ENCODE data around the gene NAA10.

GRCh38 chrX:153965406-153965805 is 30.6 kb upstream of the NAA10 start:
- TF ChIP-seq POLR2A (IDR thresholded peaks at IDR 0.05): no peak
- no peak for TF ChIP-seq CTCF (IDR thresholded peaks at IDR 0.05)
- no peak for TF ChIP-seq POLR2AphosphoS5 (IDR thresholded peaks at IDR 0.05)

Data from breast epithelium (tissue), 3 donors.